Urothelium cell line (cell line): Measurements from ENCODE around the gene PDSS2.
A peak's percentile ranks its signal among the peaks of the same experiment; 100 is the strongest.
"Not testable (repeated sequence)": the region's sequence is repeated elsewhere in the genome, so short reads cannot be mapped to it uniquely, and the experiment has no call there.

Experiments
- DNase-seq: peaks from one replicate; pipeline ENCODE4 v3.0.0; 2011; ENCODE audit warnings: low spot score, mixed read lengths
- FAIRE-seq: peaks from 2 replicates; lab custom pipeline; 2011; peaks lifted over from hg19 to GRCh38; lab: Jason Lieb, UNC

PDSS2 gene

GRCh38 chr6:107187630-107188029 lies 271.7 kb downstream of the PDSS2 start:
- DNase-seq = no peak
- no peak for FAIRE-seq

GRCh38 chr6:107186047-107186446 lies 273.3 kb downstream of the PDSS2 start:
- DNase-seq (no peak), FAIRE-seq (no peak)

GRCh38 chr6:107185391-107185970 lies 273.9 kb downstream of the PDSS2 start:
- no peak for FAIRE-seq
- peak; percentile 3 for DNase-seq

- DNase-seq (no peak), FAIRE-seq (no peak)
Observed at GRCh38 chr6:107184435-107184834, 274.9 kb downstream of the PDSS2 start.

- no peak for FAIRE-seq
- DNase-seq = no peak
Observed at GRCh38 chr6:107180099-107180498, 279.3 kb downstream of the PDSS2 start.

- no peak for DNase-seq
- no peak for FAIRE-seq
Observed at GRCh38 chr6:107179004-107179403, 280.4 kb downstream of the PDSS2 start.

GRCh38 chr6:107173779-107174178 lies 285.6 kb downstream of the PDSS2 start:
- FAIRE-seq (no peak), DNase-seq (no peak)

GRCh38 chr6:107171513-107171912 lies 287.9 kb downstream of the PDSS2 start:
- DNase-seq (no peak), FAIRE-seq (no peak)

- not testable (repeated sequence) for DNase-seq, FAIRE-seq
Observed at GRCh38 chr6:107164299-107164698, 295.1 kb downstream of the PDSS2 start.

- no peak for DNase-seq
- no peak for FAIRE-seq
Observed at GRCh38 chr6:107161521-107161920, 297.8 kb downstream of the PDSS2 start.

GRCh38 chr6:107156617-107157016 lies 302.7 kb downstream of the PDSS2 start:
- no peak for FAIRE-seq
- no peak for DNase-seq

GRCh38 chr6:107154801-107155160 lies 304.6 kb downstream of the PDSS2 start:
- no peak for DNase-seq

GRCh38 chr6:107154131-107154800 lies 305.1 kb downstream of the PDSS2 start:
- DNase-seq = no peak
- FAIRE-seq = no peak

More at GRCh38 chr6:107154801-107155160, 304.6 kb downstream of the PDSS2 start:
- no peak for FAIRE-seq

GRCh38 chr6:107152638-107153430 lies 306.5 kb downstream of the PDSS2 start:
- no peak for DNase-seq
- FAIRE-seq = no peak

- DNase-seq (no peak), FAIRE-seq (no peak)
Observed at GRCh38 chr6:107144666-107145065, 314.7 kb downstream of the PDSS2 start.

- no peak for DNase-seq
Observed at GRCh38 chr6:107144014-107144413, 315.4 kb downstream of the PDSS2 start.

GRCh38 chr6:107140581-107140980 lies 318.8 kb downstream of the PDSS2 start:
- no peak for DNase-seq

More at GRCh38 chr6:107144014-107144413, 315.4 kb downstream of the PDSS2 start:
- no peak for FAIRE-seq

GRCh38 chr6:107136324-107136723 lies 323.0 kb downstream of the PDSS2 start:
- FAIRE-seq, DNase-seq: not testable (repeated sequence)

More at GRCh38 chr6:107140581-107140980, 318.8 kb downstream of the PDSS2 start:
- no peak for FAIRE-seq

GRCh38 chr6:107135048-107135680 lies 324.2 kb downstream of the PDSS2 start:
- not testable (repeated sequence) for DNase-seq, FAIRE-seq

- DNase-seq (no peak), FAIRE-seq (no peak)
Observed at GRCh38 chr6:107132330-107132954, 326.9 kb downstream of the PDSS2 start.
